ENCODE measurements around the gene EPS8L2.

EPS8L2 gene

DNA sequence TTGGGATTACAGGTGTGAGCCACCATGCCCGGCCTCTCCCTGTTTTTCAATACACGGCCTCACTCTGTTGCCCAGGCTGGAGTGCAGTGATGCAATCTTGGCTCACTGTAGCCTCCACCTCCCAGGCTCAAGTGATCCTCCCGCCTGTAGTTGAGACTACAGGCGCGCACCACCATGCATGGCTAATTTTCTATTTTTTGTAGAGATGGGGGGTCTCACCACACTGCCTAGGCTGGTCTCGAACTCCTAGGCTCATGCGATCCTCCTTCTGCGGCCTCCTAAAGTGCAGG, 59.7 kb downstream of the EPS8L2 start:
- Histone ChIP-seq H3F3A (ENCODE audit: insufficient read depth) (peaks cover 14% of the 10 kb centered on the region), H3K27me3 (ENCODE audit: low read length) (no peaks in the 10 kb centered on the region), H3K27ac (ENCODE audit: low read depth, low read length) (no peak overlapping the region), H3K9me2 (replicated peaks; ENCODE audit: insufficient read depth, low read length) (no peaks in the 10 kb centered on the region), H2AFZ (ENCODE audit: low read depth, low read length, severe bottlenecking) (no peak overlapping the region), H3K9me3 (ENCODE audit: insufficient read depth, low read length) (no peaks in the 10 kb centered on the region), H3K36me3 (ENCODE audit: low read length) (no peaks in the 10 kb centered on the region), H4K20me1 (ENCODE audit: low read depth, low read length) (no peaks in the 10 kb centered on the region), H3K79me2 (ENCODE audit: insufficient read depth, low read length) (no peaks in the 10 kb centered on the region), H3K9ac (ENCODE audit: low read length) (no peak overlapping the region), H3K4me2 (ENCODE audit: low read depth, low read length, poor library complexity, severe bottlenecking) (no peak overlapping the region), H3K4me3 (ENCODE audit: insufficient read depth, low read length, poor library complexity, severe bottlenecking) (no peak overlapping the region)
- no peak for TF ChIP-seq EZH2phosphoT487 (conservative IDR thresholded peaks at IDR 0.05; ENCODE audit: low read length)
- TF ChIP-seq, protein P1, sequence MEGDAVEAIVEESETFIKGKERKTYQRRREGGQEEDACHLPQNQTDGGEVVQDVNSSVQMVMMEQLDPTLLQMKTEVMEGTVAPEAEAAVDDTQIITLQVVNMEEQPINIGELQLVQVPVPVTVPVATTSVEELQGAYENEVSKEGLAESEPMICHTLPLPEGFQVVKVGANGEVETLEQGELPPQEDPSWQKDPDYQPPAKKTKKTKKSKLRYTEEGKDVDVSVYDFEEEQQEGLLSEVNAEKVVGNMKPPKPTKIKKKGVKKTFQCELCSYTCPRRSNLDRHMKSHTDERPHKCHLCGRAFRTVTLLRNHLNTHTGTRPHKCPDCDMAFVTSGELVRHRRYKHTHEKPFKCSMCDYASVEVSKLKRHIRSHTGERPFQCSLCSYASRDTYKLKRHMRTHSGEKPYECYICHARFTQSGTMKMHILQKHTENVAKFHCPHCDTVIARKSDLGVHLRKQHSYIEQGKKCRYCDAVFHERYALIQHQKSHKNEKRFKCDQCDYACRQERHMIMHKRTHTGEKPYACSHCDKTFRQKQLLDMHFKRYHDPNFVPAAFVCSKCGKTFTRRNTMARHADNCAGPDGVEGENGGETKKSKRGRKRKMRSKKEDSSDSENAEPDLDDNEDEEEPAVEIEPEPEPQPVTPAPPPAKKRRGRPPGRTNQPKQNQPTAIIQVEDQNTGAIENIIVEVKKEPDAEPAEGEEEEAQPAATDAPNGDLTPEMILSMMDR (IDR thresholded peaks at IDR 0.05; ENCODE audit: insufficient read depth, low read length, poor library complexity, severe bottlenecking), result no peak

DNA sequence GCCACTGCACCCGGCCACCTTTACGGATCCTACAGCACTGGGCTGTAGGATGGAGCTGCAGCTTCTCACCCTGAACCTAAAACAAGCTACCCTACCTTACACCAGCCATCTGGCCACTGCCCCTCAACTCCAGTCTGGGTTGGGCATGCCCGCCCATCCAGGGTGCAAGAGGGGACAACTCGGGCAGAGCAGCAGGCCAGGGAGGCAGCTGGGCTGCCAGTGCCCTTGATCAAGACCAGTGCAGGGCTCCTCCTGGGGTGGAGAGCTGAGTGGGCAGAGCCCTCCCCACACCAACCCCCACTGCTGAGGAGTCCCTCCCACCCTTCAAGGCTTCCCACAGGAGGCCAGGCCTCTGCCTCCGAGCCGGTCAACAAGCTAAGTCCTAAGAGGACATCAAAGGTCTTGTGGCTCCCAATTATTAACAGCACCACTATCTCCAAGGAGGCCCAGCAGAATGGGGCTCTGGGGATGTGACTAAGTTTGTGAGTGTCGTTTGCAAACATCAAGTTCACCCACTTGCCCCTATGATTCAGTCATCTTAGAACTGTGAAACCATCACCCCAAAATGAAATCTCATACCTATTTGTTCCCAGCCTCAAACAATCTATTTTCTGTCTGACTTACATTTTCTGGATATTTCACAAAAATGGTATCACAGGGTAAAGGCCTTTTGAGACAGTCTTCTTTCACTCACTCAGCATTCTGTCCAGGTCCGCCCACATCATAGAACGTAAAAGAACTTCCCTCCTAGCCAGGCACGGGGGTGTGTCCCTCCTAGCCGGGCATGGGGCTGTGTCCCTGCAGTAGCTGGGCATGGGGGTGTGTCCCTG, 60.3 kb downstream of the EPS8L2 start:
- H3K9me3 ChIP-seq (ENCODE audit: insufficient read depth, low read length), result no peaks in the 10 kb centered on the region
- no peak overlapping the region for H3K27ac ChIP-seq (ENCODE audit: low read depth, low read length)
- H3K4me3 ChIP-seq (ENCODE audit: insufficient read depth, low read length, poor library complexity, severe bottlenecking), result no peak overlapping the region
- no peaks in the 10 kb centered on the region for H4K20me1 ChIP-seq (ENCODE audit: low read depth, low read length)
- H3K9ac ChIP-seq (ENCODE audit: low read length), result no peak overlapping the region
- no peak overlapping the region for H2AFZ ChIP-seq (ENCODE audit: low read depth, low read length, severe bottlenecking)
- H3K4me2 ChIP-seq (ENCODE audit: low read depth, low read length, poor library complexity, severe bottlenecking), result no peak overlapping the region
- no peaks in the 10 kb centered on the region for H3K79me2 ChIP-seq (ENCODE audit: insufficient read depth, low read length)
- TF ChIP-seq, protein P1 (IDR thresholded peaks at IDR 0.05; ENCODE audit: insufficient read depth, low read length, poor library complexity, severe bottlenecking), result no peak
- no peak for TF ChIP-seq EZH2phosphoT487 (conservative IDR thresholded peaks at IDR 0.05; ENCODE audit: low read length)
- H3K36me3 ChIP-seq (ENCODE audit: low read length), result no peaks in the 10 kb centered on the region
- no peaks in the 10 kb centered on the region for H3K27me3 ChIP-seq (ENCODE audit: low read length)
- peaks cover 12% of the 10 kb centered on the region for H3F3A ChIP-seq (ENCODE audit: insufficient read depth)
- no peaks in the 10 kb centered on the region for H3K9me2 ChIP-seq (replicated peaks; ENCODE audit: insufficient read depth, low read length)

DNA sequence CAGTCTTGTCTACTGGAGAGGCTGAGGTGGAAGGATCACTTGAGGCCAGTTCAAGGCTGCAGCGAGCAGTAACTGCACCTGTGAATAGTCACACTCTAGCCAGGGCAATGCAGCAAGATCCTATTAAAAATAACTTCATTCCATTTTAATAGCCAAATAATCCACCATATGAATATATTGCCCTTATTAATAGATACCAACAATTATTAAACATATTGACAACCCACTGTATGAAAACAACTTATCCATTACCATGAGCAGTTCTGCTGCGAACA, 60.8 kb downstream of the EPS8L2 start:
- Histone ChIP-seq H3K36me3 (ENCODE audit: low read length) (no peaks in the 10 kb centered on the region), H3K27ac (ENCODE audit: low read depth, low read length) (no peak overlapping the region), H3K27me3 (ENCODE audit: low read length) (no peaks in the 10 kb centered on the region), H3K9ac (ENCODE audit: low read length) (no peak overlapping the region), H3K4me3 (ENCODE audit: insufficient read depth, low read length, poor library complexity, severe bottlenecking) (no peak overlapping the region), H2AFZ (ENCODE audit: low read depth, low read length, severe bottlenecking) (no peak overlapping the region), H3K79me2 (ENCODE audit: insufficient read depth, low read length) (no peaks in the 10 kb centered on the region), H3K9me2 (replicated peaks; ENCODE audit: insufficient read depth, low read length) (no peaks in the 10 kb centered on the region), H4K20me1 (ENCODE audit: low read depth, low read length) (no peaks in the 10 kb centered on the region), H3F3A (ENCODE audit: insufficient read depth) (peaks cover 9% of the 10 kb centered on the region), H3K9me3 (ENCODE audit: insufficient read depth, low read length) (no peaks in the 10 kb centered on the region), H3K4me2 (ENCODE audit: low read depth, low read length, poor library complexity, severe bottlenecking) (no peak overlapping the region)
- TF ChIP-seq, protein P1 (IDR thresholded peaks at IDR 0.05; ENCODE audit: insufficient read depth, low read length, poor library complexity, severe bottlenecking), result no peak
- no peak for TF ChIP-seq EZH2phosphoT487 (conservative IDR thresholded peaks at IDR 0.05; ENCODE audit: low read length)
